Adrenal gland (tissue), 12 donors: Measurements from ENCODE around the gene LARGE1. TPM values are rescaled to one million over a fixed set of nuclear protein-coding genes. Genes with fewer than 3 reads are reported as not detected.

ENCODE experiments used
- DNase-seq, 7 donors: peaks; one replicate each; pipeline ENCODE4 v3.0.0-alpha.2; 2019 to 2020
- H3K27ac ChIP-seq, 5 donors: fragments of 200-600 bp; sonication (generic) in 4 of 5; 1 replicate in 3 of 5; 2 replicates in 2 of 5; pipeline versions ENCODE4 v1.5.1 to v1.8.0; 2016 to 2020; ENCODE audit warnings: mild to moderate bottlenecking in 1 of 5
- H3K27me3 ChIP-seq: fragments of 200-600 bp; 2 replicates; pipeline ENCODE4 v1.8.0; 2021
- H3K36me3 ChIP-seq, 2 donors: fragments of 200-600 bp; replicated peaks in 1 of 2; 1 replicate in 1 of 2; 2 replicates in 1 of 2; pipeline versions ENCODE4 v1.5.1 to v1.8.0; 2018 to 2022
- H3K4me1 ChIP-seq, 2 donors: fragments of 200-600 bp; replicated peaks in 1 of 2; 1 replicate in 1 of 2; 2 replicates in 1 of 2; pipeline versions ENCODE4 v1.5.1 to v1.8.0; 2018 to 2021
- H3K4me3 ChIP-seq, 4 donors: fragments of 200-600 bp; sonication (generic) in 3 of 4; one replicate each; pipeline ENCODE4 v1.5.1; 2016 to 2018
- H3K9me3 ChIP-seq, 3 donors: fragments of 200-600 bp; sonication (generic) in 1 of 3; replicated peaks in 1 of 3; 1 replicate in 2 of 3; 2 replicates in 1 of 3; pipeline versions ENCODE4 v1.5.1 to v1.8.0; 2016 to 2021
- CTCF ChIP-seq, 6 experiments: fragments of 450-650 bp in 4 of 6; fragments of 200-600 bp in 2 of 6; sonication (generic) in 1 of 6; IDR thresholded peaks; 1 replicate in 5 of 6; 2 replicates in 1 of 6; pipeline versions ENCODE4 v1.5.1 to v1.8.0; 2016 to 2021; ENCODE audit warnings: antibody characterized with exemption in 6 of 6, mild to moderate bottlenecking in 2 of 6, moderate library complexity in 1 of 6
- POLR2A ChIP-seq, 2 donors: fragments of 450-650 bp; IDR thresholded peaks; one replicate each; pipeline ENCODE4 v1.6.1; 2017; ENCODE audit warnings: antibody characterized with exemption in 2 of 2, mild to moderate bottlenecking in 2 of 2, moderate library complexity in 1 of 2
- WGBS, 4 donors: extraction: QIAGEN DNeasy Blood & Tissue Kit in 2 of 4; methylation state at CpG; one replicate each; pipeline versions ENCODE4 v1.1.5 to v1.1.7; 2013 to 2017; 5-methylcytosine and 5-hydroxymethylcytosine counted together
- intact Hi-C, 2 donors: fragments of 100-400 bp; cut with DNase I; formaldehyde crosslinking; loops; one replicate each; pipeline versions ENCODE4 v1.14.1 to v1.15.0; 2022 to 2023
- polyA plus RNA-seq, 3 donors: library from polyadenylated mRNA; stranded (reverse); fragments of 200-250 nt in 2 of 3; fragments of 350-450 nt in 1 of 3; fragmentation: Illumina TruSeq in 1 of 3; extraction: RNeasy Lipid Tissue Mini Kit (QIAGEN cat#74804) in 1 of 3; gene quantifications; one replicate each; pipeline ENCODE4 v1.2.3, GENCODE V29; 2013 to 2014
- total RNA-seq, 9 donors: library from RNA; depleted of rRNA in 4 of 9; stranded (reverse); fragments of >200 nt in 4 of 9; fragments of 120-200 nt in 1 of 9; fragmentation: NEBNext Ultra II Directional in 1 of 9; extraction: Animal tissue kit (Norgen Biotek cat#: 25700) in 1 of 9; gene quantifications; one replicate each; pipeline versions ENCODE4 v1.1.0 to v1.2.4, GENCODE V29; 2013 to 2023
- donor health status: healthy with polysubstance abuse.
- donor health status: Bipolar disorder and iron deficiency.
- donor health status: DM: yes; HTN: yes; CAD: no.
- donor health status: DM: no; HTN: no; CAD: no.
- donor health status: DM: no; HTN: no; CAD: no.
- donor health status: DM: yes; HTN: yes; CAD: no.

LARGE1 gene
- total and polyA plus RNA-seq, 12 donors = 3.4 to 67.6 (median 30.6) TPM

GRCh38 chr22:33906954-33907353 lies 13.3 kb downstream of the LARGE1 start:
- Histone ChIP-seq H3K4me3 (no peak overlapping the region), H3K36me3 (no peaks in the 10 kb centered on the region), H3K27me3 (no peaks in the 10 kb centered on the region), H3K27ac (no peak overlapping the region), H3K4me1 (peaks cover 8 to 11% of the 10 kb centered on the region in 2 donors), H3K9me3 (no peaks in the 10 kb centered on the region)
- WGBS, 4 donors = 78 to 85% (median 83%) methylated on average over 3 of the region's 3 CpGs
- intact Hi-C loops = no loop called here
- TF ChIP-seq CTCF (IDR thresholded peaks at IDR 0.05) (no peak), POLR2A (IDR thresholded peaks at IDR 0.05) (no peak)
- DNase-seq = no peak

DNA sequence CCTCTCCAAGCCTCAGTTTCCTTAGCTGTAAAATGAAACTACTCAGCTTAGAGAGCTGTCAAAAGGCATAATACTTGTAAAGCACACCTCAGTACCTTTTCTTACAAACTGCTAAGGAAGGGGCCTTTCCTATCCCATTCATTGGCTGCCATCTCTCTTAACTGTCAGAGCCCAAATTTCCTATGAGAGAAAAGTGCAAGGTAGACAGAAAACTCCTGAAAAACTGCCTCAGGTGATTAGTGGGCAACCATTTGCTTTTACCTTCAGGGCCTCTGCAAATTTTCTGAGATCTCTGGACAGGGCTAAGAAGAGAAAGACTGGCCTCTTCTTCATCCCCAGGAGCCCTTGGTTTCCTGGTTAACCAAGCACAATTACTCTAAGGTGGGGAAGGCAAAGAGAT lies 13.8 kb downstream of the LARGE1 start:
- TF ChIP-seq CTCF (IDR thresholded peaks at IDR 0.05) = no peak
- no peak for TF ChIP-seq POLR2A (IDR thresholded peaks at IDR 0.05)
- intact Hi-C loops = no loop called here
- no peak for DNase-seq
- Histone ChIP-seq H3K27me3 (no peaks in the 10 kb centered on the region), H3K36me3 (no peaks in the 10 kb centered on the region), H3K9me3 (no peaks in the 10 kb centered on the region), H3K27ac (no peak overlapping the region), H3K4me3 (no peak overlapping the region), H3K4me1 (peaks cover 8 to 11% of the 10 kb centered on the region in 2 donors)

DNA sequence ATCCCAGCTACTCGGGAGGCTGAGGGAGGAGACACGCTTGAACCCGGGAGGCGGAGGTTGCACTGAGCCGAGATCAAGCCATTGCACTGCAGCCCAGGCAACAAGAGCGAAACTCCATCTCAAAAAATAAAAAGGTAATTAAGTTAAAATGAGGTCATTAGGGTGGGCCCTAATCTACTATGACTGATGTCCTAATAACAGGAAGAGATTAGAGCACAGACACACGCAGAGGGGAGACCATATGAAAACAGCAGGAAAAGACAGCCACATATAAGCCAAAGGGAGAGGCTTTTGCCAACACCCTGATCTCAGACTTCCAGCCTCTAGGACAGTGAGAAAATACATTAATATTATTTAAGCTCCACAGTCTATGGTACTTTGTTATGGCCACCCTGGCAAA lies 17.3 kb downstream of the LARGE1 start:
- no peak overlapping the region for H3K4me3 ChIP-seq
- H3K27me3 ChIP-seq = no peaks in the 10 kb centered on the region
- TF ChIP-seq POLR2A (IDR thresholded peaks at IDR 0.05) = no peak
- no peak for TF ChIP-seq CTCF (IDR thresholded peaks at IDR 0.05)
- H3K4me1 ChIP-seq = no peaks in the 10 kb centered on the region
- no peaks in the 10 kb centered on the region for H3K36me3 ChIP-seq
- DNase-seq = no peak
- no peaks in the 10 kb centered on the region for H3K9me3 ChIP-seq
- no peak overlapping the region for H3K27ac ChIP-seq
- intact Hi-C loops = no loop called here
- WGBS, 4 donors = 84 to 91% (median 88%) methylated on average over 7 of the region's 7 CpGs

GRCh38 chr22:33902073-33902472 lies 18.2 kb downstream of the LARGE1 start:
- peaks cover 0 to 6% of the 10 kb centered on the region in 2 donors for H3K4me1 ChIP-seq
- DNase-seq = no peak
- no peaks in the 10 kb centered on the region for H3K36me3 ChIP-seq
- no peak overlapping the region for H3K27ac ChIP-seq
- intact Hi-C loops = no loop called here
- 89 to 94% (median 92%) methylated on average over 8 of the region's 8 CpGs for WGBS, 4 donors
- no peak overlapping the region for H3K4me3 ChIP-seq
- no peaks in the 10 kb centered on the region for H3K27me3 ChIP-seq
- no peaks in the 10 kb centered on the region for H3K9me3 ChIP-seq
- TF ChIP-seq POLR2A (IDR thresholded peaks at IDR 0.05) (no peak), CTCF (IDR thresholded peaks at IDR 0.05) (no peak)
